K562 (cell line): ENCODE data around the gene KPTN. TPM values are rescaled to one million over a fixed set of nuclear protein-coding genes. Genes with fewer than 3 reads are reported as not detected.

Experiments used
- ATAC-seq: fragments of 200-7000 bp; cut with Tn5 transposase; 3 replicates; pipeline ENCODE4 v1.9.1; 2020; ENCODE audit warnings: moderate library complexity
- BruUV-seq: library from RNA; stranded (reverse); fragments of 400-500 nt; replicated peaks from 2 replicates; lab custom pipeline; 2021; lab: Mats Ljungman, UMichigan
- CTCF ChIA-PET: fragments of 300-600 bp; formaldehyde crosslinking; extraction: SDS; loops from one replicate; lab custom pipeline; 2021; ENCODE audit warnings: low intra/inter-chr PET ratio; lab: Yijun Ruan, JAX
- POLR2A ChIA-PET: fragments of 300-600, 350-650 bp; sonication (Branson Sonifier 250); formaldehyde crosslinking; extraction: SDS; loops from one replicate; lab custom pipeline; 2021; ENCODE audit warnings: antibody characterized with exemption, inconsistent platforms; lab: Yijun Ruan, JAX
- DNase-seq, 4 experiments: peaks; one replicate each; pipeline versions ENCODE4 v3.0.0 to v3.0.0-alpha.2; 2011 to 2018; ENCODE audit warnings: low spot score in 3 of 4, mixed read lengths in 3 of 4; ENCODE audit errors: extremely low read depth in 1 of 4
- FAIRE-seq: peaks from 2 replicates; lab custom pipeline; 2011; peaks lifted over from hg19 to GRCh38; lab: Jason Lieb, UNC
- H2AFZ ChIP-seq: 2 replicates; pipeline ENCODE4 v1.6.0; 2011; ENCODE audit warnings: low read depth, low read length, control low read depth, inconsistent platforms
- H3K27ac ChIP-seq: fragments of 200-600 bp; 3 replicates; pipeline ENCODE4 v1.8.0; 2011; ENCODE audit warnings: low read depth, mild to moderate bottlenecking, control low read depth, inconsistent platforms, low read length, moderate library complexity, mixed read lengths; ENCODE audit errors: extremely low read depth
- H3K27me3 ChIP-seq, 2 experiments: fragments of 300-600 bp in 1 of 2; 2 replicates in 1 of 2; 3 replicates in 1 of 2; pipeline versions ENCODE4 v1.6.0 to v1.8.0; 2011; ENCODE audit warnings: inconsistent platforms in 2 of 2, low read length in 2 of 2, mild to moderate bottlenecking in 1 of 2, mixed read lengths in 1 of 2, moderate library complexity in 1 of 2; ENCODE audit not compliant: control insufficient read depth in 2 of 2, insufficient read depth in 2 of 2
- H3K36me3 ChIP-seq: fragments of 300-600 bp; 3 replicates; pipeline ENCODE4 v1.8.0; 2011; ENCODE audit warnings: mild to moderate bottlenecking, low read length, inconsistent platforms; ENCODE audit not compliant: control insufficient read depth, insufficient read depth
- H3K4me1 ChIP-seq, 2 experiments: fragments of 200-600 bp in 1 of 2; replicated peaks in 1 of 2; 2 replicates in 1 of 2; 3 replicates in 1 of 2; pipeline versions ENCODE4 v1.5.1 to v1.8.0; 2011; ENCODE audit warnings: inconsistent platforms in 2 of 2, low read length in 2 of 2, mild to moderate bottlenecking in 1 of 2, mixed read lengths in 1 of 2, moderate library complexity in 1 of 2; ENCODE audit not compliant: control insufficient read depth in 2 of 2, insufficient read depth in 2 of 2
- H3K4me2 ChIP-seq: 2 replicates; pipeline ENCODE4 v1.6.1; 2011; ENCODE audit warnings: low read length, control low read depth, inconsistent platforms, mixed read lengths; ENCODE audit not compliant: insufficient read depth
- H3K4me3 ChIP-seq: fragments of 200-600 bp; sonication (generic), shearing (Covaris generic); 2 replicates; pipeline ENCODE4 v1.5.1; 2016; ENCODE audit warnings: control low read depth, inconsistent platforms
- H3K79me2 ChIP-seq: fragments of 200-600 bp; 3 replicates; pipeline ENCODE4 v1.8.0; 2011; ENCODE audit warnings: low read length, inconsistent platforms; ENCODE audit not compliant: control insufficient read depth, insufficient read depth
- H3K9ac ChIP-seq, 2 experiments: 2 replicates each; pipeline versions ENCODE4 v1.6.0 to v1.6.1; 2011; ENCODE audit warnings: low read depth in 2 of 2, low read length in 2 of 2, control low read depth in 1 of 2, inconsistent platforms in 1 of 2, mild to moderate bottlenecking in 1 of 2, mixed read lengths in 1 of 2; ENCODE audit not compliant: insufficient read depth in 1 of 2
- H3K9me1 ChIP-seq: one replicate; pipeline ENCODE4 v1.6.0; 2011; ENCODE audit warnings: inconsistent platforms, mild to moderate bottlenecking, low read length, moderate library complexity; ENCODE audit not compliant: control insufficient read depth, insufficient read depth
- H3K9me3 ChIP-seq: replicated peaks from 2 replicates; pipeline ENCODE4 v1.5.1; 2011; ENCODE audit warnings: low read depth, low read length, inconsistent platforms; ENCODE audit not compliant: control insufficient read depth, insufficient read depth
- H4K20me1 ChIP-seq: replicated peaks from 2 replicates; pipeline ENCODE4 v1.6.1; 2011; ENCODE audit warnings: low read length, inconsistent platforms, mixed read lengths; ENCODE audit not compliant: control insufficient read depth, insufficient read depth
- CEBPG ChIP-seq, 3 experiments: fragments of 200-800 bp in 1 of 3; sonication (Bioruptor generic) in 1 of 3; sonication (generic) in 1 of 3; formaldehyde crosslinking in 1 of 3; IDR thresholded peaks in 2 of 3; conservative IDR thresholded peaks in 1 of 3; 2 replicates each; pipeline versions ENCODE4 v1.6.1 to v1.8.0; 2016 to 2022; ENCODE audit warnings: missing compliant biosample characterization in 2 of 3, missing genetic modification characterization in 2 of 3, mild to moderate bottlenecking in 1 of 3, missing genetic modification reagents in 1 of 3
- HDGF ChIP-seq: fragments of 450-650 bp; IDR thresholded peaks from 2 replicates; pipeline ENCODE4 v1.6.1; 2016
- HIVEP1 ChIP-seq: fragments of 250-450 bp; sonication (Bioruptor Pico); IDR thresholded peaks from 2 replicates; pipeline ENCODE4 v1.4.0; 2020; ENCODE audit warnings: mild to moderate bottlenecking
- POLR2G ChIP-seq: fragments of 200-400 bp; formaldehyde crosslinking; IDR thresholded peaks from 2 replicates; pipeline ENCODE4 v1.6.1; 2017; ENCODE audit warnings: low read depth, mild to moderate bottlenecking, antibody characterized with exemption, low read length, moderate library complexity
- RBFOX2 ChIP-seq: fragments of 200-400 bp; formaldehyde crosslinking; IDR thresholded peaks from 2 replicates; pipeline ENCODE4 v1.6.1; 2017; ENCODE audit warnings: low read depth, mild to moderate bottlenecking, low read length, moderate library complexity
- SRSF9 ChIP-seq: fragments of 200-400 bp; formaldehyde crosslinking; IDR thresholded peaks from 2 replicates; pipeline ENCODE4 v1.6.1; 2017; ENCODE audit warnings: low read depth, low read length, borderline replicate concordance
- TFAP4 ChIP-seq: sonication (generic); formaldehyde crosslinking; IDR thresholded peaks from 2 replicates; pipeline ENCODE4 v1.8.0; 2022; ENCODE audit warnings: missing genetic modification reagents, mild to moderate bottlenecking, moderate library complexity, borderline replicate concordance
- TSC22D4 ChIP-seq: fragments of 450-650 bp; IDR thresholded peaks from 2 replicates; pipeline ENCODE4 v1.6.1; 2016; ENCODE audit warnings: missing genetic modification characterization, missing biosample characterization, control low read depth
- ZBTB33 ChIP-seq: sonication (generic); formaldehyde crosslinking; IDR thresholded peaks from 2 replicates; pipeline ENCODE4 v1.8.1; 2023; ENCODE audit warnings: mild to moderate bottlenecking, missing genetic modification reagents
- ZNF695 ChIP-seq: fragments of 450-650 bp; formaldehyde crosslinking; IDR thresholded peaks from 2 replicates; pipeline ENCODE4 v1.4.0; 2020; ENCODE audit warnings: mild to moderate bottlenecking, moderate library complexity
- WGBS: fragments of 100-300 bp; shearing (Covaris generic); methylation state at CpG from one replicate; pipeline ENCODE4 v1.1.6; 2016; ENCODE audit warnings: low coverage, mixed read lengths; ENCODE audit not compliant: insufficient coverage; ENCODE audit errors: missing lambda C conversion rate; 5-methylcytosine and 5-hydroxymethylcytosine counted together
- in situ Hi-C: fragments of 300-500 bp; cut with MboI; formaldehyde crosslinking; loops from 4 replicates; pipeline ENCODE4 v1.15.0; 2018; ENCODE audit warnings: inconsistent platforms, mixed read lengths
- intact Hi-C: fragments of 100-400 bp; cut with micrococcal nuclease; formaldehyde crosslinking; loops from 2 replicates; pipeline ENCODE4 v1.14.2; 2022
- polyA plus RNA-seq, 8 experiments: library from polyadenylated mRNA; depleted of rRNA in 4 of 8; stranded (reverse) in 5 of 8; unstranded in 3 of 8; fragments of >200 nt; fragmentation: Nextera tagmentation in 2 of 8; fragmentation: Illumina TruSeq in 1 of 8; extraction: Ambion mirVana in 2 of 8; extraction: Trizol in 1 of 8; gene quantifications; 2 replicates each; pipeline versions ENCODE4 v1.2.1 to v1.2.3, GENCODE V29; 2011 to 2014; ENCODE audit warnings: inconsistent platforms in 1 of 8, missing spikeins in 1 of 8
- total RNA-seq, 7 experiments: library from RNA; depleted of rRNA in 6 of 7; stranded (reverse); fragments of >200 nt in 6 of 7; fragmentation: Illumina TruSeq in 2 of 7; extraction: Trizol in 2 of 7; gene quantifications; 2 replicates each; pipeline versions ENCODE4 v1.2.1 to v1.2.3, GENCODE V29; 2011 to 2021; ENCODE audit warnings: low replicate concordance in 1 of 7

KPTN gene
- total and polyA plus RNA-seq, 9 of the 15 experiments (the other 6 are each of a cell fraction or from before 2014, with no cell fraction given), result 0.56 to 18.2 (median 8.5) TPM

GRCh38 chr19:47492137-47492533, 8.1 kb upstream of the KPTN start (continued):
- TF ChIP-seq SRSF9 (no peak), HDGF (no peak), ZNF695 (CRISPR knock-in tag) (no peak), TFAP4 (CRISPR knock-in tag) (no peak), ZBTB33 (CRISPR knock-in tag) (peak; percentile 60; the same call in 1 of the 2 replicates), TSC22D4 (no peak), HIVEP1 (no peak)

- Histone ChIP-seq H3K9me1 (no peaks in the 10 kb centered on the region), H3K4me1 (peaks cover 10 to 78% of the 10 kb centered on the region in 2 experiments; a peak in 4 of 5 replicates), H3K4me2 (no peak overlapping the region), H3K4me3 (no peak overlapping the region), H3K9me3 (no peaks in the 10 kb centered on the region), H3K27ac (no peak overlapping the region), H2AFZ (no peak overlapping the region)
- intact Hi-C loops, result no loop called here
- FAIRE-seq, result no peak
- POLR2A ChIA-PET, result interaction anchor here (0.6 to 1.5 kb wide), 6 partner anchors 7 to 164 kb away, joined by 3 to 5 read pairs (median 3); partner anchors contain the start of gene KPTN
- TF ChIP-seq RBFOX2, result 0 out of 2 replicates have a peak, but pooled peaks have one; percentile 13
- TF ChIP-seq ZBTB33 (CRISPR knock-in tag), result 0 out of 2 replicates have a peak, but pooled peaks have one; percentile 66
- TF ChIP-seq CEBPG (CRISPR knock-in tag; IDR thresholded peaks at IDR 0.05), result no peak
- TF ChIP-seq CEBPG (tag; conservative IDR thresholded peaks at IDR 0.05 in 1 of 2, IDR thresholded peaks at IDR 0.05 in 1 of 2), result no peak
- peak; percentile 37; the same call in 1 of the 2 replicates for TF ChIP-seq POLR2G
- TF ChIP-seq, all 486 proteins: peak for 3
- Histone ChIP-seq H3K27me3 (no peaks in the 10 kb centered on the region), H3K79me2 (no peaks in the 10 kb centered on the region), H4K20me1 (no peaks in the 10 kb centered on the region), H3K36me3 (peaks cover 67% of the 10 kb centered on the region), H3K9ac (peak overlapping the region in 1 of 2 experiments; percentile 19; a peak in 2 of 4 replicates)
- DNase-seq (no peak), ATAC-seq (no peak)
- CTCF ChIA-PET, result no interaction called here
- in situ Hi-C loops, result no loop called here
- 85% methylated on average over 22 of the region's 22 CpGs for WGBS
- BruUV-seq, result no TSS peak
Observed at GRCh38 chr19:47491358-47492136, 7.5 kb upstream of the KPTN start.
